K562 (cell line): Measurements from ENCODE around the gene CCDC61. TPM values are rescaled to one million over a fixed set of nuclear protein-coding genes. Genes with fewer than 3 reads are reported as not detected.

ENCODE experiments used
- ATAC-seq: fragments of 200-7000 bp; cut with Tn5 transposase; 3 replicates; pipeline ENCODE4 v1.9.1; 2020; ENCODE audit warnings: moderate library complexity
- BruUV-seq: library from RNA; stranded (reverse); fragments of 400-500 nt; replicated peaks from 2 replicates; lab custom pipeline; 2021; lab: Mats Ljungman, UMichigan
- CTCF ChIA-PET: fragments of 300-600 bp; formaldehyde crosslinking; extraction: SDS; loops from one replicate; lab custom pipeline; 2021; ENCODE audit warnings: low intra/inter-chr PET ratio; lab: Yijun Ruan, JAX
- POLR2A ChIA-PET: fragments of 300-600, 350-650 bp; sonication (Branson Sonifier 250); formaldehyde crosslinking; extraction: SDS; loops from one replicate; lab custom pipeline; 2021; ENCODE audit warnings: antibody characterized with exemption, inconsistent platforms; lab: Yijun Ruan, JAX
- DNase-seq, 4 experiments: peaks; one replicate each; pipeline versions ENCODE4 v3.0.0 to v3.0.0-alpha.2; 2011 to 2018; ENCODE audit warnings: low spot score in 3 of 4, mixed read lengths in 3 of 4; ENCODE audit errors: extremely low read depth in 1 of 4
- FAIRE-seq: peaks from 2 replicates; lab custom pipeline; 2011; peaks lifted over from hg19 to GRCh38; lab: Jason Lieb, UNC
- H2AFZ ChIP-seq: 2 replicates; pipeline ENCODE4 v1.6.0; 2011; ENCODE audit warnings: low read depth, low read length, control low read depth, inconsistent platforms
- H3K27ac ChIP-seq: fragments of 200-600 bp; 3 replicates; pipeline ENCODE4 v1.8.0; 2011; ENCODE audit warnings: low read depth, mild to moderate bottlenecking, control low read depth, inconsistent platforms, low read length, moderate library complexity, mixed read lengths; ENCODE audit errors: extremely low read depth
- H3K27me3 ChIP-seq, 2 experiments: fragments of 300-600 bp in 1 of 2; 2 replicates in 1 of 2; 3 replicates in 1 of 2; pipeline versions ENCODE4 v1.6.0 to v1.8.0; 2011; ENCODE audit warnings: inconsistent platforms in 2 of 2, low read length in 2 of 2, mild to moderate bottlenecking in 1 of 2, mixed read lengths in 1 of 2, moderate library complexity in 1 of 2; ENCODE audit not compliant: control insufficient read depth in 2 of 2, insufficient read depth in 2 of 2
- H3K36me3 ChIP-seq: fragments of 300-600 bp; 3 replicates; pipeline ENCODE4 v1.8.0; 2011; ENCODE audit warnings: mild to moderate bottlenecking, low read length, inconsistent platforms; ENCODE audit not compliant: control insufficient read depth, insufficient read depth
- H3K4me1 ChIP-seq, 2 experiments: fragments of 200-600 bp in 1 of 2; replicated peaks in 1 of 2; 2 replicates in 1 of 2; 3 replicates in 1 of 2; pipeline versions ENCODE4 v1.5.1 to v1.8.0; 2011; ENCODE audit warnings: inconsistent platforms in 2 of 2, low read length in 2 of 2, mild to moderate bottlenecking in 1 of 2, mixed read lengths in 1 of 2, moderate library complexity in 1 of 2; ENCODE audit not compliant: control insufficient read depth in 2 of 2, insufficient read depth in 2 of 2
- H3K4me2 ChIP-seq: 2 replicates; pipeline ENCODE4 v1.6.1; 2011; ENCODE audit warnings: low read length, control low read depth, inconsistent platforms, mixed read lengths; ENCODE audit not compliant: insufficient read depth
- H3K4me3 ChIP-seq: fragments of 200-600 bp; sonication (generic), shearing (Covaris generic); 2 replicates; pipeline ENCODE4 v1.5.1; 2016; ENCODE audit warnings: control low read depth, inconsistent platforms
- H3K79me2 ChIP-seq: fragments of 200-600 bp; 3 replicates; pipeline ENCODE4 v1.8.0; 2011; ENCODE audit warnings: low read length, inconsistent platforms; ENCODE audit not compliant: control insufficient read depth, insufficient read depth
- H3K9ac ChIP-seq, 2 experiments: 2 replicates each; pipeline versions ENCODE4 v1.6.0 to v1.6.1; 2011; ENCODE audit warnings: low read depth in 2 of 2, low read length in 2 of 2, control low read depth in 1 of 2, inconsistent platforms in 1 of 2, mild to moderate bottlenecking in 1 of 2, mixed read lengths in 1 of 2; ENCODE audit not compliant: insufficient read depth in 1 of 2
- H3K9me1 ChIP-seq: one replicate; pipeline ENCODE4 v1.6.0; 2011; ENCODE audit warnings: inconsistent platforms, mild to moderate bottlenecking, low read length, moderate library complexity; ENCODE audit not compliant: control insufficient read depth, insufficient read depth
- H3K9me3 ChIP-seq: replicated peaks from 2 replicates; pipeline ENCODE4 v1.5.1; 2011; ENCODE audit warnings: low read depth, low read length, inconsistent platforms; ENCODE audit not compliant: control insufficient read depth, insufficient read depth
- H4K20me1 ChIP-seq: replicated peaks from 2 replicates; pipeline ENCODE4 v1.6.1; 2011; ENCODE audit warnings: low read length, inconsistent platforms, mixed read lengths; ENCODE audit not compliant: control insufficient read depth, insufficient read depth
- CHD2 ChIP-seq: IDR thresholded peaks from 2 replicates; pipeline ENCODE4 v1.6.1; 2011; ENCODE audit warnings: low read depth, low read length
- ELF2 ChIP-seq: fragments of 250-450 bp; sonication (Bioruptor Pico); IDR thresholded peaks from 2 replicates; pipeline ENCODE4 v1.5.0; 2021; ENCODE audit warnings: mild to moderate bottlenecking
- KDM2B ChIP-seq: fragments of 250-450 bp; sonication (Bioruptor Pico); IDR thresholded peaks from 2 replicates; pipeline ENCODE4 v1.8.0; 2021; ENCODE audit warnings: mild to moderate bottlenecking, moderate library complexity
- MIER1 ChIP-seq: fragments of 450-650 bp; IDR thresholded peaks from 2 replicates; pipeline ENCODE4 v1.6.1; 2016; ENCODE audit warnings: antibody characterized with exemption, mild to moderate bottlenecking, low read depth
- NFATC3 ChIP-seq: fragments of 450-650 bp; IDR thresholded peaks from 2 replicates; pipeline ENCODE4 v1.6.1; 2017; ENCODE audit warnings: mild to moderate bottlenecking
- PHF21A ChIP-seq: fragments of 450-650 bp; IDR thresholded peaks from 2 replicates; pipeline ENCODE4 v1.6.1; 2017; ENCODE audit warnings: low read depth, borderline replicate concordance
- WGBS: fragments of 100-300 bp; shearing (Covaris generic); methylation state at CpG from one replicate; pipeline ENCODE4 v1.1.6; 2016; ENCODE audit warnings: low coverage, mixed read lengths; ENCODE audit not compliant: insufficient coverage; ENCODE audit errors: missing lambda C conversion rate; 5-methylcytosine and 5-hydroxymethylcytosine counted together
- in situ Hi-C: fragments of 300-500 bp; cut with MboI; formaldehyde crosslinking; loops from 4 replicates; pipeline ENCODE4 v1.15.0; 2018; ENCODE audit warnings: inconsistent platforms, mixed read lengths
- intact Hi-C: fragments of 100-400 bp; cut with micrococcal nuclease; formaldehyde crosslinking; loops from 2 replicates; pipeline ENCODE4 v1.14.2; 2022
- polyA plus RNA-seq, 8 experiments: library from polyadenylated mRNA; depleted of rRNA in 4 of 8; stranded (reverse) in 5 of 8; unstranded in 3 of 8; fragments of >200 nt; fragmentation: Nextera tagmentation in 2 of 8; fragmentation: Illumina TruSeq in 1 of 8; extraction: Ambion mirVana in 2 of 8; extraction: Trizol in 1 of 8; gene quantifications; 2 replicates each; pipeline versions ENCODE4 v1.2.1 to v1.2.3, GENCODE V29; 2011 to 2014; ENCODE audit warnings: inconsistent platforms in 1 of 8, missing spikeins in 1 of 8
- total RNA-seq, 7 experiments: library from RNA; depleted of rRNA in 6 of 7; stranded (reverse); fragments of >200 nt in 6 of 7; fragmentation: Illumina TruSeq in 2 of 7; extraction: Trizol in 2 of 7; gene quantifications; 2 replicates each; pipeline versions ENCODE4 v1.2.1 to v1.2.3, GENCODE V29; 2011 to 2021; ENCODE audit warnings: low replicate concordance in 1 of 7
- TF ChIP-seq, protein P1 (sequence below): fragments of 250-450 bp; sonication (Bioruptor Pico); IDR thresholded peaks from 2 replicates; pipeline ENCODE4 v1.5.0; 2021; ENCODE audit warnings: mild to moderate bottlenecking, moderate library complexity
- TF ChIP-seq, protein P2 (sequence below): fragments of 450-650 bp; formaldehyde crosslinking; IDR thresholded peaks from 2 replicates; pipeline ENCODE4 v1.4.0; 2020; ENCODE audit warnings: mild to moderate bottlenecking, mixed read lengths
- TF ChIP-seq, protein P3 (sequence below): fragments of 450-650 bp; conservative IDR thresholded peaks from 2 replicates; pipeline ENCODE4 v1.6.1; 2016; ENCODE audit warnings: missing genetic modification characterization, low read depth, mild to moderate bottlenecking, missing compliant biosample characterization, moderate library complexity

The CCDC61 gene
- total and polyA plus RNA-seq, 9 of the 15 experiments (the other 6 are each of a cell fraction or from before 2014, with no cell fraction given): 0.07 to 27.0 (median 10.3) TPM

DNA sequence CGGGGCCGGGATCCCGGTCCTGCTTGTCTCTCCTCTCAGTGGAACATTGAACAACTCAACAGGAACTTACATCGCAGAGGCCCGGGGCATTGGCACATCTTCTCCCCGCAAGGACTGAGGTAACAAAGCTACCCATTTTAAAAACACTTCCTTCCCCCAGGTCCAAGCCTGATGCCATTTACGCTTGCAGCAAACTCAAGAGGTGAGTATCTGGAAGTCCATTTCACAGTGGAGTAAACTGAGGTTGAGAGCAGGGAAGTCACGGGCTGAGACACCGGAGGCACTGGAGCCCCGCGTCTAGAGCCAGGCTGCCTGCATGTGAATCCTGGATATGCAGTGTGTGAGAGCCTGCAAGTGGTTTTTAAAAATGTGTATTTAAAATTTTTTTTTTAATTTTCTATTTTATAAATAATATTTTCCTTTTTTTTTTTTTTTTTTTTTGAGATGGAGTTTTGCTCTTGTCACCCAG is 28.1 kb downstream of the CCDC61 start:
- intact Hi-C loops: loop anchor here (5.0 kb wide), 1 partner anchor 111 kb away; the partner anchor contains the start of gene NANOS2
- FAIRE-seq (no peak), DNase-seq (no peak), ATAC-seq (no peak)
- Histone ChIP-seq H3K9me1 (no peaks in the 10 kb centered on the region), H4K20me1 (no peaks in the 10 kb centered on the region; the same call in 1 of the 2 replicates), H3K4me1 (peaks cover 6 to 24% of the 10 kb centered on the region in 2 experiments; a peak in 3 of 5 replicates), H3K27me3 (no peaks in the 10 kb centered on the region), H3K9me3 (no peaks in the 10 kb centered on the region), H3K27ac (no peak overlapping the region), H3K9ac (no peak overlapping the region), H2AFZ (no peak overlapping the region), H3K4me2 (no peak overlapping the region), H3K79me2 (no peaks in the 10 kb centered on the region), H3K36me3 (no peaks in the 10 kb centered on the region; the same call in 2 of the 3 replicates), H3K4me3 (no peak overlapping the region)
- TF ChIP-seq CHD2: no peak
- no peak for TF ChIP-seq KDM2B (CRISPR knock-in tag)
- TF ChIP-seq NFATC3: no peak
- TF ChIP-seq, protein P1, sequence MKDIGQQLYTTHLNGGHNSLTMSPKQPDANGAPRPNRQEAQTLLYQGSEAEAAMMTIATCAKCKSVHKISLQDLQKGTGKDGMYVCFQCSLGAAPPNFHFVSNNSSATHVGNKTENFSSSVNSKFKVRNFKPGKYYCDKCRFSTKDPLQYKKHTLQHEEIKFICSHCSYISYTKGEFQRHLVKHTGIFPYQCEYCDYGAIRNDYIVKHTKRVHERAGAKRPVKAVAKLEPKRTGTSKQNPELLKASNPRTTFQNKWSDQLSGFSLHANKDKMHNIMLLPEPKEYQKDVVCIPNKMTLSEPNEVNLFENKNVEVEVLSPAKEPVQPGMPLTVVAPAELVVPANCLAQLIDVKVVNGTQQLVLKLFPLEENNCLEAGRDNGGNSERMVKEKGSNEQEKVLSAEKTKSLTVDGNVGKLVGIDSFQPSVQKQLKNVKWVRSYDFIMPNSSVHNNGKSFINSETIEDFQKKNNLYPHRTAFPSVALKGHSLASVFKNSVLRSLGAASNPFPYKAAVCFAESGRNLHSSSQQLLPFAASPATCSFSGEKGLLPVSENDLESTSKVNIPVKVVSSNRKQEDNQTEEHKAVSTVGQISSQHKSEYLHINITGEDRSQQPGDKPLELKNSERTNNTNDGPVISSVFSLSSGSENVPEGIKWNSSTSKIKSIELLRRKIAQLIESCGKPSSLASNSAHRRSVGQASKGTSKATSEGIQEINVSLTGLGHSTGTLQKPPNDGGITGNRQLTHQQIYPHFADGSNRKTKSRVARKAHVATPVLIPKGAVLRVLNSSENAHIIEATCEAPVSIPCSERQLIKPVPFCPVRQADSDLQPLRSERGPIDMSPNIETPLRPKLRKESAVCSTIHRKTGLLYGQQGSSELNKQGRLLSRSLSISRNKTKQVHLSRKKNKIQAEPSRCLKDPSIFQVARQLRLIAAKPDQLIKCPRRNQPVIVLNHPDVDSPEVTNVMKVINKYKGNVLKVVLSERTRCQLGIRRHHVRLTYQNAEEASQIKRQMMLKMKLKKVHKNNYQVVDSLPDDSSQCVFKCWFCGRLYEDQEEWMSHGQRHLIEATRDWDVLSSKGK (CRISPR knock-in tag): no peak
- TF ChIP-seq, protein P2, sequence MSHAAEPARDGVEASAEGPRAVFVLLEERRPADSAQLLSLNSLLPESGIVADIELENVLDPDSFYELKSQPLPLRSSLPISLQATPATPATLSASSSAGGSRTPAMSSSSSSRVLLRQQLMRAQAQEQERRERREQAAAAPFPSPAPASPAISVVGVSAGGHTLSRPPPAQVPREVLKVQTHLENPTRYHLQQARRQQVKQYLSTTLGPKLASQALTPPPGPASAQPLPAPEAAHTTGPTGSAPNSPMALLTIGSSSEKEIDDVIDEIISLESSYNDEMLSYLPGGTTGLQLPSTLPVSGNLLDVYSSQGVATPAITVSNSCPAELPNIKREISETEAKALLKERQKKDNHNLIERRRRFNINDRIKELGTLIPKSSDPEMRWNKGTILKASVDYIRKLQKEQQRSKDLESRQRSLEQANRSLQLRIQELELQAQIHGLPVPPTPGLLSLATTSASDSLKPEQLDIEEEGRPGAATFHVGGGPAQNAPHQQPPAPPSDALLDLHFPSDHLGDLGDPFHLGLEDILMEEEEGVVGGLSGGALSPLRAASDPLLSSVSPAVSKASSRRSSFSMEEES (CRISPR knock-in tag): no peak
- no peak for TF ChIP-seq ELF2 (CRISPR knock-in tag)
- no peak for TF ChIP-seq MIER1
- no peak for TF ChIP-seq PHF21A
- TF ChIP-seq, protein P3, sequence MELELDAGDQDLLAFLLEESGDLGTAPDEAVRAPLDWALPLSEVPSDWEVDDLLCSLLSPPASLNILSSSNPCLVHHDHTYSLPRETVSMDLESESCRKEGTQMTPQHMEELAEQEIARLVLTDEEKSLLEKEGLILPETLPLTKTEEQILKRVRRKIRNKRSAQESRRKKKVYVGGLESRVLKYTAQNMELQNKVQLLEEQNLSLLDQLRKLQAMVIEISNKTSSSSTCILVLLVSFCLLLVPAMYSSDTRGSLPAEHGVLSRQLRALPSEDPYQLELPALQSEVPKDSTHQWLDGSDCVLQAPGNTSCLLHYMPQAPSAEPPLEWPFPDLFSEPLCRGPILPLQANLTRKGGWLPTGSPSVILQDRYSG (tag): no peak
- no TSS peak for BruUV-seq
- WGBS: 67% methylated on average over 10 of the region's 11 CpGs
- in situ Hi-C loops: no loop called here
- ChIA-PET CTCF (no interaction called here), POLR2A (no interaction called here)
